22Rv1 (cell line): Measurements from ENCODE around the gene STAG2.

Experiments
- ZFX ChIP-seq: fragments of 450-650 bp; IDR thresholded peaks from 2 replicates; pipeline ENCODE4 v1.6.1; 2017; ENCODE audit warnings: antibody characterized with exemption, borderline replicate concordance
- TF ChIP-seq, protein P1 (sequence below): fragments of 450-650 bp; IDR thresholded peaks from 2 replicates; pipeline ENCODE4 v1.5.1; 2017; ENCODE audit warnings: mild to moderate bottlenecking

DNA sequence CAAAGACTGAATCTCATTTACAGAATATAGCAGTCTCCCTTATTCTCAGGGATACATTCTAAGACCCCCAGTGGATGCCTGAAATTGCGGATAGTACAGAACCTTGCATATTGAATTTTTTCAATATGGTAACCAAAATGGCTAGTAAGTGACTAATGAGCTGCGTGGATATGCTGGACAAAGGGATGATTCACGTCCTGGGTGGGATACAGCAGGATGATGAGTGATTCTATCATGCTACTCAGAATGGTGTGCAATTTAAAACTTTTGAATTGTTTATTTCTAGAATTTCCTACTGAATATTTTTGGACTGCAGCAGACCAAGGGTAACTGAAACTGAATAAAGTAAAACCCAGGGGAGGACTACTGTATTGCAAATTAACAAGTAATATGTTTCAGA lies 66.7 kb downstream of the STAG2 start:
- TF ChIP-seq, protein P1, sequence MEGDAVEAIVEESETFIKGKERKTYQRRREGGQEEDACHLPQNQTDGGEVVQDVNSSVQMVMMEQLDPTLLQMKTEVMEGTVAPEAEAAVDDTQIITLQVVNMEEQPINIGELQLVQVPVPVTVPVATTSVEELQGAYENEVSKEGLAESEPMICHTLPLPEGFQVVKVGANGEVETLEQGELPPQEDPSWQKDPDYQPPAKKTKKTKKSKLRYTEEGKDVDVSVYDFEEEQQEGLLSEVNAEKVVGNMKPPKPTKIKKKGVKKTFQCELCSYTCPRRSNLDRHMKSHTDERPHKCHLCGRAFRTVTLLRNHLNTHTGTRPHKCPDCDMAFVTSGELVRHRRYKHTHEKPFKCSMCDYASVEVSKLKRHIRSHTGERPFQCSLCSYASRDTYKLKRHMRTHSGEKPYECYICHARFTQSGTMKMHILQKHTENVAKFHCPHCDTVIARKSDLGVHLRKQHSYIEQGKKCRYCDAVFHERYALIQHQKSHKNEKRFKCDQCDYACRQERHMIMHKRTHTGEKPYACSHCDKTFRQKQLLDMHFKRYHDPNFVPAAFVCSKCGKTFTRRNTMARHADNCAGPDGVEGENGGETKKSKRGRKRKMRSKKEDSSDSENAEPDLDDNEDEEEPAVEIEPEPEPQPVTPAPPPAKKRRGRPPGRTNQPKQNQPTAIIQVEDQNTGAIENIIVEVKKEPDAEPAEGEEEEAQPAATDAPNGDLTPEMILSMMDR: no peak
- no peak for TF ChIP-seq ZFX
